ENCODE data around the gene MRPL49. TPM values are rescaled to one million over a fixed set of nuclear protein-coding genes. Genes with fewer than 3 reads are reported as not detected.

The MRPL49 gene
- total and polyA plus RNA-seq, 9 of the 15 experiments (the other 6 are each of a cell fraction or from before 2014, with no cell fraction given) = 74.3 to 132 (median 91.2) TPM

DNA sequence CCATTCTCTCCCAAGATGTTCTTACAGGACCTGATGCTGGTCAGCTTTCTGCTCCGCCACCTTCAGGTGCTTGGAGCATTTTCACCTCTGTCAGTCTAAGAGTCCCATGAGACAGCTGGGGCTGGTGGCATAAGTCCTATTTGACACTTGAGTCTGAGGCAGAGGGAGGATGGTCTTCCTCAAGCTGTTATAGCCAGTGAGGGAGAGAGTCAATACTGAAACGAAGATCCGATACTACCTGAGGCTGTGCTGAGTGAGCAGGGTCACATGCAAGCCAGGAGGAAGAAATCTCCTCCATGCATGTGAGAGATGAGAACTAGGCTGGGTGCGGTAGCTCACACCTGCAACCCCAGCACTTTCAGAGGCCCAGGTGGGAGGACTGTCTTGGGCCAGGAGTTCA lies 32.5 kb upstream of the MRPL49 start:
- H3K79me2 ChIP-seq (ENCODE audit: control insufficient read depth, insufficient read depth, low read length) = peaks cover 11% of the 10 kb centered on the region
- ATAC-seq = peak; percentile 18; the same call in 2 of the 3 replicates
- no peaks in the 10 kb centered on the region for H3K27me3 ChIP-seq (ENCODE audit: control insufficient read depth in 2 of 2, insufficient read depth in 2 of 2, low read length in 2 of 2)
- intact Hi-C loops (cut with micrococcal nuclease) (no loop called here), in situ Hi-C loops (cut with MboI) (no loop called here)
- no peak overlapping the region for H3K4me3 ChIP-seq
- FAIRE-seq = no peak
- WGBS (ENCODE audit: insufficient coverage, low coverage, missing lambda C conversion rate) = 83% methylated on average over 4 of the region's 4 CpGs
- H4K20me1 ChIP-seq (replicated peaks; ENCODE audit: control insufficient read depth, insufficient read depth, low read length) = no peaks in the 10 kb centered on the region
- H3K4me1 ChIP-seq (replicated peaks in 1 of 2; ENCODE audit: control insufficient read depth in 2 of 2, insufficient read depth in 2 of 2, low read length in 2 of 2) = peaks cover 8% of the 10 kb centered on the region in 2 experiments
- ChIA-PET POLR2A (interaction anchor here (0.6 to 1.8 kb wide), 7 partner anchors 13 to 409 kb away, joined by 3 to 4 read pairs (median 3); partner anchors contain the start of gene MALAT1), CTCF (ENCODE audit: low intra/inter-chr PET ratio) (no interaction called here)
- no peak for DNase-seq (ENCODE audit: extremely low read depth in 1 of 4, low spot score in 3 of 4)
- no peaks in the 10 kb centered on the region for H3K9me1 ChIP-seq (ENCODE audit: control insufficient read depth, insufficient read depth, low read length)
- H3K4me2 ChIP-seq (ENCODE audit: insufficient read depth, low read length) = no peak overlapping the region
- TF ChIP-seq CCAR2 (IDR thresholded peaks at IDR 0.05; ENCODE audit: low read depth, low read length) (no peak), PHTF2 (CRISPR knock-in tag; IDR thresholded peaks at IDR 0.05) (no peak), POLR2AphosphoS2 (IDR thresholded peaks at IDR 0.05; ENCODE audit: low read length) (0 out of 2 replicates have a peak, but pooled peaks have one; percentile 3)
- H3K9me3 ChIP-seq (replicated peaks; ENCODE audit: control insufficient read depth, insufficient read depth, low read depth, low read length) = no peaks in the 10 kb centered on the region
- no peak overlapping the region for H3K27ac ChIP-seq (ENCODE audit: extremely low read depth, low read depth, low read length)
- no TSS peak for BruUV-seq (replicated peaks)
- no peak overlapping the region for H2AFZ ChIP-seq (ENCODE audit: low read depth, low read length)
- H3K9ac ChIP-seq (ENCODE audit: insufficient read depth in 1 of 2, low read depth in 2 of 2, low read length in 2 of 2) = no peak overlapping the region
- peaks cover 43% of the 10 kb centered on the region for H3K36me3 ChIP-seq (ENCODE audit: control insufficient read depth, insufficient read depth, low read length)

GRCh38 chr11:65090628-65091027 lies 31.5 kb upstream of the MRPL49 start:
- intact Hi-C loops (cut with micrococcal nuclease) (no loop called here), in situ Hi-C loops (cut with MboI) (no loop called here)
- H3K27me3 ChIP-seq (ENCODE audit: control insufficient read depth in 2 of 2, insufficient read depth in 2 of 2, low read length in 2 of 2) = no peaks in the 10 kb centered on the region
- H3K4me2 ChIP-seq (ENCODE audit: insufficient read depth, low read length) = no peak overlapping the region
- no peak overlapping the region for H2AFZ ChIP-seq (ENCODE audit: low read depth, low read length)
- H3K9ac ChIP-seq (ENCODE audit: insufficient read depth in 1 of 2, low read depth in 2 of 2, low read length in 2 of 2) = peak overlapping the region in 1 of 2 experiments; percentile 59; a peak in 1 of 4 replicates
- no peaks in the 10 kb centered on the region for H3K9me1 ChIP-seq (ENCODE audit: control insufficient read depth, insufficient read depth, low read length)
- ATAC-seq (no peak), FAIRE-seq (no peak), DNase-seq (ENCODE audit: extremely low read depth in 1 of 4, low spot score in 3 of 4) (no peak)
- no peaks in the 10 kb centered on the region for H3K9me3 ChIP-seq (replicated peaks; ENCODE audit: control insufficient read depth, insufficient read depth, low read depth, low read length)
- H3K4me1 ChIP-seq (replicated peaks in 1 of 2; ENCODE audit: control insufficient read depth in 2 of 2, insufficient read depth in 2 of 2, low read length in 2 of 2) = peaks cover 2 to 10% of the 10 kb centered on the region in 2 experiments; a peak in 3 of 5 replicates
- WGBS (ENCODE audit: insufficient coverage, low coverage, missing lambda C conversion rate) = 85% methylated on average over 4 of the region's 4 CpGs
- H3K36me3 ChIP-seq (ENCODE audit: control insufficient read depth, insufficient read depth, low read length) = peaks cover 35% of the 10 kb centered on the region
- CTCF ChIA-PET (ENCODE audit: low intra/inter-chr PET ratio) = no interaction called here
- no peak overlapping the region for H3K27ac ChIP-seq (ENCODE audit: extremely low read depth, low read depth, low read length)
- TF ChIP-seq CHD4 (IDR thresholded peaks at IDR 0.05; ENCODE audit: insufficient read depth, insufficient replicate concordance, low read depth, low read length, poor library complexity, severe bottlenecking) (no peak), SREBF2 (CRISPR knock-in tag; IDR thresholded peaks at IDR 0.05) (no peak)
- POLR2A ChIA-PET = interaction anchor here (0.8 to 1.6 kb wide), 6 partner anchors 14 to 408 kb away, joined by 3 to 6 read pairs (median 3); partner anchors contain the start of gene MALAT1
- no peak overlapping the region for H3K4me3 ChIP-seq
- H3K79me2 ChIP-seq (ENCODE audit: control insufficient read depth, insufficient read depth, low read length) = peaks cover 1% of the 10 kb centered on the region; the same call in 2 of the 3 replicates
- H4K20me1 ChIP-seq (replicated peaks; ENCODE audit: control insufficient read depth, insufficient read depth, low read length) = no peaks in the 10 kb centered on the region
- BruUV-seq (replicated peaks) = no TSS peak
